NCI-H2029 treated with DMSO at 0.1 percent for 48 hours (cell line): Measurements from ENCODE around the gene GAPT.

Experiments used
- DNase-seq: peaks from one replicate; lab custom pipeline; 2025; lab: John Stamatoyannopoulos, UW

The GAPT gene

DNA sequence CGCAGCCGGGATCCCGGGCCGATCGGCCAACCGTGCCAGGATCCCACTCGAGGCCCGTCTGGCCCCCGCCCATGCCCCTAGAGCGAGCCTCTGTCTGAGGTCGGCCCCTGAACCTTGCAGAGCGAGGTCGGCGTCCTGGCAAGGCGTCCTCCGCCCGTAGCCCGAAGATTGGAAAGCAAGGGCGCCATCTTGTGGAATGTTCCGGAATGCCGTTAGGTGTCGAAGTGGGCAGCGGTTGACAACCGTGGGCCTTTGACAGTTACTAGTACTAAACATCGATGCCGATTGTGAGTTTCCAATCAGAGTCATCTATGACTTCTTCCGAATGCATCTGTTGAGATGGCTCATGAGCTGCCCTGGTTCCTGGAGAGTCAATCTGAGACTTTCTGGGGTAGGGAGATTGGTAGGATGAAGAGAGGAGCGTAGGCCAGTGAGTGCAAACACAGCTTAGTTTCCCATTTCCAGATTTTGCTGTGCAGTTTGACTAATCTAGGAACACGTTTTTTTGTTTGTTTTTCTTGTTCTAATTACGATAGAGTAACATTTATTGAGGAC lies 30.4 kb upstream of the GAPT start:
- no peak for DNase-seq

GRCh38 chr5:58462154-58462553 lies 29.1 kb upstream of the GAPT start:
- DNase-seq: no peak

DNA sequence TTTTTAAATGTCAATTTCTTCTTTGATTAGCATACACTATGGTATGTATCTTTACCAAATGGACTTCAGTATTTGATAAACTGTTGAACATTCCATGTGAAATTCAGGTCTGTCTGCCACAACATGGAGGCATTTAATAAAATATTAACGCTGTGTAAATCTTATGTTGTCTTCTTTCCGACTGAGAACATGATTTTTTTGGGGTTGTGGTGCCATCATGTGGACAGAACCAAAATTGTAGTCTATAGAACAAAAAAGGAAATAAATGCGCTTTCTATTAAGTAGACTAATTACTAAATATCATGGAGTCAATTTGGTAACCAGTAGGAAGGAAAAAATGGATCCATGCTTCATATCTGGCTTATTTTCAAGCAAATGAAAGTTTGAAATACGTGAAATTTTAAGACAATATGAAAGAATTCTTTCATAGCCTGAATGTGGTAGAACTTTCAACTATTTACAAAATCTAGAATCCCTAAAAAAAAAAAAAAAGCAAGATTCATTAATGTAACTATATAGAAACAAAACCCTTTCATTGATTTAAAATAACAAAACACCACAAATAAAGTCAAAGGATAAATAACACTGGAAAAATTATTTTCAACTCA lies 28.5 kb upstream of the GAPT start:
- DNase-seq: no peak

- no peak for DNase-seq
Measured at GRCh38 chr5:58466939-58467338, 24.3 kb upstream of the GAPT start.

GRCh38 chr5:58469896-58470295 lies 21.3 kb upstream of the GAPT start:
- DNase-seq: no peak

DNA sequence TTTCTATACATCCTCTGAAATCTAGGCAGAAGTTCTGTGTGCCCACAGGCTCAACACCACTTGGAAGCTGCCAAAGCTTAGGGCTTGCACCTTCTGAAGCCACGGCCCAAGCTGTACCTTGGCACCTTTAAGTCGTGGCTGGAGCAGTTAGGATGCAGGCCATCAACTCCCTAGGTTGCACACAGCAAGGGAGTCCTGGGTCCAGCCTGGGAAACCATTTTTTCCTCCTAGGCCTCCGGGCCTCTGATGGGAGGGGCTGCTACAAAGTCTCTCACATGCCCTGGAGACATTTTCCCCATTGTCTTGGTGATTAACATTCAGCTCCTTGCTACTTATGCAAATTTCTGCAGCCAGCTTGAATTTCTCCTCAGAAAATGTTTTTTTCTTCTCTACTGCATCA lies 15.8 kb upstream of the GAPT start:
- DNase-seq: no peak

DNA sequence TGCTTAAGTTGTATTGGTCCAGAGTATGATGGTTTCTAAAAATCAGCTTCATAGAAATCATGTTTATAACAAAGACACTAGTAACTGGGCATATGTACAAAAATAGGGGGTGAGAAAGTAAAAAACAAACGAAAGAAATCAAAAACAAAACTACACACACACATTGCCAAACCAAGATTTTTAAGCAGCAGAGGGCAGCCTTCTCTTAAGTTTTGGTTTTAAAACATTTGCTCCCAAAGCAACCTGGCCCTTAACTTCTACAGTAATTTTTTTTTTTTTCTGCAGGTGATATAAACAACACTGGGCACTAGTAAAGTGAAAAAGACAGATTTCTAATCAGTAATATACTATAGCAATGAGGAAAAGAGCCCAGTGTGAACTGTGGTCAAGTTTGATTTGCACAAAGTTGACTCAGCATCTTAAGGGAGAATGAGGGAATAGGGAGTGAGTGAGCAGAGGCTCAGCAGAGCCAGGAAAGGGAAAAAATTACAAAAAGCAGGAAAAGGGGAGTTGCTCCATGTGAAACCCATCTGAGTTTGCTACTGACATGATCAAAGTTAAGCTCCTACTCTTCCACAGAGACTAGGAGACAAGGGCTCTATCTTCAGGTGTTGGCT lies 13.4 kb upstream of the GAPT start:
- DNase-seq: no peak

DNA sequence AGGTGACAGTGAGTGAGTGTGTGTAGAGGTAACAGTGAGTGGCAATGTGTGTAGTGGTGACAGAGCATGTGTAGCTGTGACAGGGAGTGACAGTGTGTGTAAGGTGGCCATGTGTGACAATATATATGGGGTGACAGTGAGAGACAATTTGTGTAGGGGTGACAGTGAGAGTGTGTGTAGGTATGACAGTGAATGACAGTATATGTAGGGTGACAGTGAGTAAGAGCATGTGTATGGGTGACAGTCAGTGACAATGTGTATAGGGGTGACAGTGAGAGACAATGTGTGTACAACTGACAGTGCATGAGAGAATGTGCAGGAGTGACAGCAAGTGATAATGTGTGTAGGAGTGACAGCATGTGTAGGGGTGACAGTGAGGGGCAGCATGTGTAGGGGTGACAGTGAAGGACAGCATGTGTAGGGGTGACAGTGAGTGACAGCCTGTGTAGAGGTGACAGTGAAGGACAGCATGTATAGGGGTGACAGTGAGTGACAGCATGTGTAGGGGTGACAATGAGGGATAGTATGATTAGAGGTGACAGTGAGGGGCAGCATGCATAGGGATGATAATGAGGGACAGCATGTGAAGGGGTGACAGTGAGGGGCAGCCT lies 10.1 kb upstream of the GAPT start:
- no peak for DNase-seq

- no peak for DNase-seq
Measured at GRCh38 chr5:58481828-58482227, 9.4 kb upstream of the GAPT start.

GRCh38 chr5:58482536-58482935 lies 8.7 kb upstream of the GAPT start:
- DNase-seq: no peak

DNA sequence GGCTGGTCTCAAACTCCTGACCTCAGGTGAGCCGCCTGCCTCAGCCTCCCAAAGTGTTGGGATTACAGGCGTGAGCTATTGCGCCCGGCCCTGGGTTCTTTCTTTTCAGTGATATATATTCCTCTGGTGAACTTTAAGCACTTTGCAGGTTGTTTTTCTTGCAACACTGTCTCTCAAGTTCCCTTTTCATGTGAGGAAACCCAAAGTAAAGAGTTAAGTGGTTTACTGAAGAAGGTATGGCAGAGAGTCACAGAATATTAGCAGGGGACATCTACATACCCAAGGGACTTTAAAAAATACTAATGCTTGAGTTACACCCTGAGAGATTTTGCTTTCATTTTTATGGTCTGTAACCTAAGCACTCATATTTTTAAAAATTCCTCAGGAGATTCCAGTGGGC lies 6.7 kb upstream of the GAPT start:
- no peak for DNase-seq

DNA sequence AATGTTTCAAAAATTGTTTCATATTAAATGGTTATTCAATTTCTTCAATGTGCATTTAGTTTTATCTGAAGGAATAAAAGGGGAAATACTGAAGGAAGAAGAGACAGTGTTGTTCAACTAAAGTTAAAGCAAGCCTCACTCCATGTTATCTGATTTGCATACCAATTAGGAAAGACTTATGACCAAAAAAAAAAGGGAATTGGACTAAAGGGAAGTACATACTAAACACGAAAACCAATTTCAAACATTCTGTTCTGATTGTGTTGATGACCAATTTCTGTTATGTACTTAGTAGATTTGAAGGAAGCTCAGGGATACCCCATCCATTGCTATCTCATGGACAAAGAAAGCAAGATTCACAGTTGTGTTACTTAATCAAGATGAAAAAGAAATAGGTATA lies 4.9 kb upstream of the GAPT start:
- DNase-seq: no peak

DNA sequence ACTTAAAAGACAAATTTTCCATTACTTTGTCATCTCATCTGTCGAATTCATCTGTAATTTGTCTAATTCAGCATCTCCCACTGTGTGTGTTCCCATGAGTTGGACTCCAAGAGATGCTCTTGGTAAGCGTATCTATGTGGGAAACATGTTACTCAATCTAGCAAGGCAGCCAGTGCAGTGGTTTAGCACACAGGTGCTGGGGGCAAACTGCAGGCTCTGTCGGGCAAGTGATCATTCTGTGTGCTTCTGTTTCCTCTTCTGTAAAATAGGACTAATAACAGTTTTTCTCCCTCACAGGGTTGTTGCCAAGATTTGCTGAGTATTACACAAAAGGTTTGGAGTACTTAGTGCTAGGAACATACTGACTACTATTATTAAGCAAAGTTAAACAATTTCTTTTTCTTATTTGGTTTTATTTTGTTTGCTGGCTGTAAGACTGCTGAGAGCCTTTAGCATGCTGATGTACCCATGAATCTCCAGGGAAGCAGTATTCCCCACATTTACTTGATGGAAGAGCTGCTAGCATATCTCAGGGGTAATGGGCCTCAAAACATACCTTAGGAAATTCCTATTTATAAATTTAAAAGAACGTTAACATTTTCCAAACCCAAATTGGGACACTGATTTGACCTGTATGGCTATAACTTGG lies 709 bp upstream of the GAPT start:
- no peak for DNase-seq

DNA sequence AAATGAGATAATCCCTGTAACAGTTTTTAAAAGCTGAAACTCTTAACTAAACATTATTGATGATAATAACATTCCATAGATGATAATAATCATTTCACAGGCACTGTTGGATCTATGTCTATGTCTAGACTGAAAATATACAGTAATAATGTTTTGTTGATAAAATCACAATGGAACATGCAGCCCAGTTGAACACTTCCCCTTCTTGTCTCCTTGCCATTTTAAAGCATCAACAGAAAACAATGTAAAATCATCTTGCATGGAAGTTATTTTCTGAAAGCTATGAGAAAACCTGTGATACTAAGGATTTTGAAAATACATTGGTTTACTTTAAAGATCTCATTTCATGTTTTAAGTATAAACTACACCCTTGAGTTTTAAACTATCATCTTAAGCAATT lies 1.9 kb downstream of the GAPT start:
- DNase-seq: no peak

- DNase-seq: no peak
Measured at GRCh38 chr5:58496488-58496887, 5.3 kb downstream of the GAPT start.

GRCh38 chr5:58497386-58497785 lies 6.2 kb downstream of the GAPT start:
- DNase-seq: no peak

DNA sequence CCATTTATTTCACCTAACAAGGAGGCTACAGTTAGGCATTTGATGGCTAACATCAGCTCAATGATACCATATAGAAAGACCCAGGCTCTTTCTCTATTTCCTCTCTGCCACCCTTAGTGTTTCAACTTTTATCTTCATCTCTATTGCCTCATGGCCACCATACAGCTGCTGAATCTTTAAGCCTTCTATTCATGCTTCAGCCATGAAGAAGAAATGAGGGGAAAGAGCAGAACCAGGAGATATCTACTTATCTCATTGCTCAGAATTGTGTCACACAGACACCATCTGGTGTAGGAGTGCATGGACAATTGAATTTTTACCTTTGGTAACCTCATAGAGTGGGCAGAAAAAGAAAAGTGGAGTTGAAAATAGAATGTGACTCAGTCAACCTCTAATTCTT lies 6.7 kb downstream of the GAPT start:
- no peak for DNase-seq

GRCh38 chr5:58498340-58498942 lies 7.2 kb downstream of the GAPT start:
- DNase-seq: no peak

GRCh38 chr5:58499231-58499630 lies 8.0 kb downstream of the GAPT start:
- DNase-seq: no peak

GRCh38 chr5:58499941-58500340 lies 8.7 kb downstream of the GAPT start:
- DNase-seq: no peak

DNA sequence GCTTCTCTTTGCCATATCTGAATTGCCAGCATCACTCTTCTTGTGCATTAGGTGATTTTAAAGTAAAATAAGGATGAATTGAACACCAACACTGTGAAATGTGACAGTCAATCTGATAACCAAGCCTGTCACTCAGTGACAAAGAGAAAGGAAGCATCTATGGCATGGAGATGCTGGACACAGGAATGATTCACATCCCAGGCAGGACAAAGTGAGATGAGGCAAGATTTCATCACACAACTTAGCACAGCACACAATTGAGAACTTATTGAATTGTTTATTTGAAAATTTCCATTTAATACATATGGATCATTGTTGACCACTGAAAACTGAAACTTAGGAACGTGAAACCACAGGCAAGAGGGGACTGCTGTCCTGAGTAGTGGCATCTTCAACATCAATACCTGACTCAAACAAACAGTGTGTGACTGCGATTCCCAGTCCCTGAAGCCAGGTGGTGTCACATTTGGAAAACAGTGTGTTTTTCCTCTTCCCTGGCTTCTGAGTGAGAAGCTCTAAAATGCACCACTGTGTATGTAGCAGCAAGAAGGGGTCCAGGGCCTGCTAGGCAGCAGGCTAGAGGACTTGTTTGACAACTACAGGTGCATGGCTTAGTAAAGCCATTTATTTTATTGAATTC lies 10.7 kb downstream of the GAPT start:
- no peak for DNase-seq

DNA sequence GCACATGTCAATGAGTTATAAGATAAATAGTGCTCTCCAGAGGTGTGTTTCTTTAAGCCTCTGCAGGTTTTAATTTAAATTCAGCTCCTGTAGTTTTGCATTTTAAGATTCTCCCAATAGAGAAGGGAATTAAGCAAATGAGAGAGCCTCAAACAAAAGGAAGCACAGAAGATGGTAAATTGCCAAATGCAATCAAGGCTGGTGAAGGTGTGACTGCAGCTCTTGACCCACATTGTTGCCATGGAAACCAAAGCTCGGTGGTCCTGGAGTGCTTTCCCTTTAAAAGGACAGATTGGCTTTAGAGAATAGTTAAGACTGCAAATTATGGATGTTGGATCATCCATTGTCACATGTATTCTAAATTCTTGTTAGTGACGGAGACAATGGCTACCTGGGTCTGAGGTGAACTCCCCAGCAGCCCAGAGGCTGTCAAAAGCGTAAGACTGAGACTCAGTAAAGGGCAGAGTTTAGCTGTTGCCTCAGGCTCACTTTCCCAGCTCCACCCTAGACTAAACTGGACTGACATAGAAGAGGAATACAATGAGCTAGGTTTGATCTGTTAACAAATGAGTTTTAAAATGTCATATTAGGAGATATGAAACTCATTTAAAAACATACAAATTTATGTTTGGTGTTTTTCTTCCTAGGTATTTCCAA lies 12.3 kb downstream of the GAPT start:
- DNase-seq: no peak
